GM23338 (cell line): ENCODE results near the gene PPP2R2B. TPM values are rescaled to one million over a fixed set of nuclear protein-coding genes. Genes with fewer than 3 reads are reported as not detected.

Experiments
- ATAC-seq: fragments of 200-7000 bp; cut with Tn5 transposase; 3 replicates; pipeline ENCODE4 v1.9.1; 2020
- DNase-seq: peaks from one replicate; pipeline ENCODE4 v3.0.0-alpha.2; 2015; ENCODE audit warnings: low spot score
- H2AFZ ChIP-seq: fragments of 200-600 bp; sonication (generic); 2 replicates; pipeline ENCODE4 v1.8.0; 2016; ENCODE audit warnings: antibody characterized with exemption, mild to moderate bottlenecking, moderate library complexity
- H3F3A ChIP-seq: fragments of 200-600 bp; sonication (generic); replicated peaks from 2 replicates; pipeline ENCODE4 v1.8.0; 2017; ENCODE audit warnings: antibody characterized with exemption, mixed run types, low read depth
- H3K27ac ChIP-seq: fragments of 200-600 bp; sonication (generic); 2 replicates; pipeline ENCODE4 v1.6.1; 2016; ENCODE audit warnings: low read depth
- H3K27me3 ChIP-seq: fragments of 200-600 bp; sonication (generic); 2 replicates; pipeline ENCODE4 v1.8.0; 2016; ENCODE audit warnings: mild to moderate bottlenecking, mixed run types, moderate library complexity; ENCODE audit not compliant: insufficient read depth
- H3K36me3 ChIP-seq: fragments of 200-600 bp; sonication (generic); 2 replicates; pipeline ENCODE4 v1.8.0; 2016; ENCODE audit warnings: mild to moderate bottlenecking; ENCODE audit not compliant: insufficient read depth
- H3K4me1 ChIP-seq: fragments of 200-600 bp; sonication (generic); 2 replicates; pipeline ENCODE4 v1.8.0; 2016; ENCODE audit warnings: mild to moderate bottlenecking, moderate library complexity; ENCODE audit not compliant: insufficient read depth
- H3K4me2 ChIP-seq: fragments of 200-600 bp; sonication (generic); 2 replicates; pipeline ENCODE4 v1.7.1; 2017; ENCODE audit warnings: mixed run types
- H3K4me3 ChIP-seq: fragments of 200-600 bp; sonication (generic); 2 replicates; pipeline ENCODE4 v1.6.1; 2016; ENCODE audit warnings: mixed run types
- H3K79me2 ChIP-seq: fragments of 200-600 bp; sonication (generic); replicated peaks from 2 replicates; pipeline ENCODE4 v1.8.0; 2017; ENCODE audit warnings: mild to moderate bottlenecking; ENCODE audit not compliant: insufficient read depth
- H3K9me2 ChIP-seq: fragments of 200-600 bp; sonication (generic); 2 replicates; pipeline ENCODE4 v1.8.0; 2017; ENCODE audit not compliant: insufficient read depth
- H4K20me1 ChIP-seq: fragments of 200-600 bp; sonication (generic); replicated peaks from 2 replicates; pipeline ENCODE4 v1.8.0; 2017; ENCODE audit warnings: mild to moderate bottlenecking; ENCODE audit not compliant: insufficient read depth
- H3K27ac Mint-ChIP-seq: 2 replicates; pipeline ENCODE4 v1.8.0; 2020; ENCODE audit warnings: inconsistent platforms, mild to moderate bottlenecking, moderate library complexity, mixed read lengths
- H3K27me3 Mint-ChIP-seq: 3 replicates; pipeline ENCODE4 v1.8.0; 2022; ENCODE audit warnings: low read depth, mild to moderate bottlenecking, moderate library complexity, mixed read lengths, inconsistent platforms; ENCODE audit not compliant: insufficient read depth, poor library complexity
- H3K36me3 Mint-ChIP-seq: 3 replicates; pipeline ENCODE4 v1.8.0; 2021; ENCODE audit warnings: low read depth, mild to moderate bottlenecking, inconsistent platforms, moderate library complexity, mixed read lengths
- H3K4me1 Mint-ChIP-seq: 3 replicates; pipeline ENCODE4 v1.8.0; 2020; ENCODE audit warnings: mild to moderate bottlenecking, inconsistent platforms, mixed read lengths
- H3K4me3 Mint-ChIP-seq: 3 replicates; pipeline ENCODE4 v1.8.0; 2021; ENCODE audit warnings: moderate library complexity, mild to moderate bottlenecking, inconsistent platforms, mixed read lengths
- H3K9me3 Mint-ChIP-seq: 3 replicates; pipeline ENCODE4 v1.8.0; 2020; ENCODE audit warnings: moderate library complexity, mild to moderate bottlenecking, inconsistent platforms, mixed read lengths
- CREB1 ChIP-seq: fragments of 250-450 bp; sonication (Bioruptor Pico); IDR thresholded peaks from 2 replicates; pipeline ENCODE4 v1.5.0; 2020; ENCODE audit warnings: low read depth, mild to moderate bottlenecking, moderate library complexity
- EZH2 ChIP-seq: fragments of 200-600 bp; sonication (generic); IDR thresholded peaks from one replicate; pipeline ENCODE4 v1.8.0; 2017; ENCODE audit warnings: antibody characterized with exemption, mild to moderate bottlenecking, low read depth; ENCODE audit not compliant: unreplicated experiment
- NANOG ChIP-seq: IDR thresholded peaks from 2 replicates; pipeline ENCODE4 v1.6.1; 2016; ENCODE audit warnings: antibody characterized with exemption, borderline replicate concordance
- POLR2AphosphoS5 ChIP-seq: IDR thresholded peaks from 2 replicates; pipeline ENCODE4 v1.6.1; 2016; ENCODE audit warnings: antibody characterized with exemption, low read depth
- STAT1 ChIP-seq: IDR thresholded peaks from one replicate; pipeline ENCODE4 v1.6.1; 2016; ENCODE audit warnings: antibody characterized with exemption; ENCODE audit not compliant: unreplicated experiment
- ZNF114 ChIP-seq: fragments of 250-450 bp; sonication (Bioruptor Pico); IDR thresholded peaks from 2 replicates; pipeline ENCODE4 v1.5.0; 2020; ENCODE audit warnings: mild to moderate bottlenecking, moderate library complexity
- ZNF331 ChIP-seq: fragments of 250-450 bp; sonication (Bioruptor Pico); IDR thresholded peaks from 2 replicates; pipeline ENCODE4 v1.5.0; 2020; ENCODE audit warnings: low read depth, mild to moderate bottlenecking, moderate library complexity
- polyA plus RNA-seq: library from polyadenylated mRNA; unstranded; fragments of >200 nt; fragmentation: Nextera tagmentation; extraction: Ambion mirVana; gene quantifications from 2 replicates; pipeline ENCODE4 v1.2.1, GENCODE V29; 2016
- total RNA-seq: library from RNA; depleted of rRNA; stranded (reverse); fragments of >200 nt; shearing (Covaris generic); gene quantifications from 2 replicates; pipeline ENCODE4 v1.2.3, GENCODE V29; 2014
- TF ChIP-seq, protein P1 (sequence below): fragments of 250-450 bp; sonication (Bioruptor Pico); IDR thresholded peaks from 2 replicates; pipeline ENCODE4 v1.5.0; 2020; ENCODE audit warnings: mild to moderate bottlenecking, moderate library complexity
- TF ChIP-seq, protein P2 (sequence below): IDR thresholded peaks from one replicate; pipeline ENCODE4 v1.6.1; 2018; ENCODE audit warnings: antibody characterized with exemption; ENCODE audit not compliant: unreplicated experiment
- TF ChIP-seq, protein P3 (sequence below), 2 experiments: fragments of 200-600 bp in 1 of 2; sonication (generic) in 1 of 2; conservative IDR thresholded peaks; 2 replicates each; pipeline versions ENCODE4 v1.5.1 to v1.6.1; 2016 to 2017; ENCODE audit warnings: antibody characterized with exemption in 2 of 2, low read depth in 2 of 2, mild to moderate bottlenecking in 2 of 2, moderate library complexity in 1 of 2
- TF ChIP-seq, protein P4 (sequence below): IDR thresholded peaks from 2 replicates; pipeline ENCODE4 v1.6.1; 2016; ENCODE audit warnings: antibody characterized with exemption

The PPP2R2B gene
- total and polyA plus RNA-seq, 2 experiments from 2014 or later = 21.3 to 33.9 TPM

DNA sequence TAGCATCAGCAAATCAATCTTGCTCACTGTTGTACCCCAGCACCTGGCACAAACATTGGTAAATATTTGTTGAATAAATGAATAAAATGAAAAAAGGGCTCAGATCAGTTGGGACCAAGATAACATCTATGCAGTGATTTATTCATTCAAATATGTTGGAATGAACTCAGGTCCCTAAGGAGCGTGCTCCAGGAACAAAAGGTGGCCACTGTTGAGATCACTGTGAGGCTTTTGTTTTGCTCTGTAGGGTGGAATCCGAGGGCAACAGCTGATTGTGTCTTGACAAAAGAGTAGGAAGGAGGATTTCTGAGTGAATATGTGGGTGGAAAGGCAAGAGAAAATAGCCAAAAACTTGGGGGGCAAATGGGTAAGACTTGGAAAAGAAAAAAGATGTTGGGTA lies 89.7 kb downstream of the PPP2R2B start:
- Histone ChIP-seq H3K27ac (peak overlapping the region; percentile 90), H3K9me2 (no peaks in the 10 kb centered on the region), H2AFZ (no peak overlapping the region), H3K4me1 (peaks cover 40% of the 10 kb centered on the region), H4K20me1 (no peaks in the 10 kb centered on the region), H3K4me3 (peak overlapping the region; percentile 7; the same call in 1 of the 2 replicates), H3K27me3 (no peaks in the 10 kb centered on the region), H3K36me3 (no peaks in the 10 kb centered on the region), H3K4me2 (peak overlapping the region; percentile 56), H3K79me2 (no peaks in the 10 kb centered on the region), H3F3A (no peaks in the 10 kb centered on the region)
- Mint-ChIP-seq H3K27me3 (peaks cover 4% of the 10 kb centered on the region), H3K4me1 (peaks cover 51% of the 10 kb centered on the region), H3K4me3 (peak overlapping the region; percentile 30), H3K27ac (peak overlapping the region; percentile 85), H3K36me3 (peaks cover 10% of the 10 kb centered on the region; the same call in 1 of the 3 replicates), H3K9me3 (peaks cover 3% of the 10 kb centered on the region; the same call in 2 of the 3 replicates)
- TF ChIP-seq CREB1 (no peak), STAT1 (no peak), ZNF114 (CRISPR knock-in tag) (0 out of 2 replicates have a peak, but pooled peaks have one; percentile 11), ZNF331 (CRISPR knock-in tag) (no peak), NANOG (peak; percentile 85; the same call in 1 of the 2 replicates), POLR2AphosphoS5 (peak; percentile 40; the same call in 1 of the 2 replicates), EZH2 (no peak)
- TF ChIP-seq, protein P1, sequence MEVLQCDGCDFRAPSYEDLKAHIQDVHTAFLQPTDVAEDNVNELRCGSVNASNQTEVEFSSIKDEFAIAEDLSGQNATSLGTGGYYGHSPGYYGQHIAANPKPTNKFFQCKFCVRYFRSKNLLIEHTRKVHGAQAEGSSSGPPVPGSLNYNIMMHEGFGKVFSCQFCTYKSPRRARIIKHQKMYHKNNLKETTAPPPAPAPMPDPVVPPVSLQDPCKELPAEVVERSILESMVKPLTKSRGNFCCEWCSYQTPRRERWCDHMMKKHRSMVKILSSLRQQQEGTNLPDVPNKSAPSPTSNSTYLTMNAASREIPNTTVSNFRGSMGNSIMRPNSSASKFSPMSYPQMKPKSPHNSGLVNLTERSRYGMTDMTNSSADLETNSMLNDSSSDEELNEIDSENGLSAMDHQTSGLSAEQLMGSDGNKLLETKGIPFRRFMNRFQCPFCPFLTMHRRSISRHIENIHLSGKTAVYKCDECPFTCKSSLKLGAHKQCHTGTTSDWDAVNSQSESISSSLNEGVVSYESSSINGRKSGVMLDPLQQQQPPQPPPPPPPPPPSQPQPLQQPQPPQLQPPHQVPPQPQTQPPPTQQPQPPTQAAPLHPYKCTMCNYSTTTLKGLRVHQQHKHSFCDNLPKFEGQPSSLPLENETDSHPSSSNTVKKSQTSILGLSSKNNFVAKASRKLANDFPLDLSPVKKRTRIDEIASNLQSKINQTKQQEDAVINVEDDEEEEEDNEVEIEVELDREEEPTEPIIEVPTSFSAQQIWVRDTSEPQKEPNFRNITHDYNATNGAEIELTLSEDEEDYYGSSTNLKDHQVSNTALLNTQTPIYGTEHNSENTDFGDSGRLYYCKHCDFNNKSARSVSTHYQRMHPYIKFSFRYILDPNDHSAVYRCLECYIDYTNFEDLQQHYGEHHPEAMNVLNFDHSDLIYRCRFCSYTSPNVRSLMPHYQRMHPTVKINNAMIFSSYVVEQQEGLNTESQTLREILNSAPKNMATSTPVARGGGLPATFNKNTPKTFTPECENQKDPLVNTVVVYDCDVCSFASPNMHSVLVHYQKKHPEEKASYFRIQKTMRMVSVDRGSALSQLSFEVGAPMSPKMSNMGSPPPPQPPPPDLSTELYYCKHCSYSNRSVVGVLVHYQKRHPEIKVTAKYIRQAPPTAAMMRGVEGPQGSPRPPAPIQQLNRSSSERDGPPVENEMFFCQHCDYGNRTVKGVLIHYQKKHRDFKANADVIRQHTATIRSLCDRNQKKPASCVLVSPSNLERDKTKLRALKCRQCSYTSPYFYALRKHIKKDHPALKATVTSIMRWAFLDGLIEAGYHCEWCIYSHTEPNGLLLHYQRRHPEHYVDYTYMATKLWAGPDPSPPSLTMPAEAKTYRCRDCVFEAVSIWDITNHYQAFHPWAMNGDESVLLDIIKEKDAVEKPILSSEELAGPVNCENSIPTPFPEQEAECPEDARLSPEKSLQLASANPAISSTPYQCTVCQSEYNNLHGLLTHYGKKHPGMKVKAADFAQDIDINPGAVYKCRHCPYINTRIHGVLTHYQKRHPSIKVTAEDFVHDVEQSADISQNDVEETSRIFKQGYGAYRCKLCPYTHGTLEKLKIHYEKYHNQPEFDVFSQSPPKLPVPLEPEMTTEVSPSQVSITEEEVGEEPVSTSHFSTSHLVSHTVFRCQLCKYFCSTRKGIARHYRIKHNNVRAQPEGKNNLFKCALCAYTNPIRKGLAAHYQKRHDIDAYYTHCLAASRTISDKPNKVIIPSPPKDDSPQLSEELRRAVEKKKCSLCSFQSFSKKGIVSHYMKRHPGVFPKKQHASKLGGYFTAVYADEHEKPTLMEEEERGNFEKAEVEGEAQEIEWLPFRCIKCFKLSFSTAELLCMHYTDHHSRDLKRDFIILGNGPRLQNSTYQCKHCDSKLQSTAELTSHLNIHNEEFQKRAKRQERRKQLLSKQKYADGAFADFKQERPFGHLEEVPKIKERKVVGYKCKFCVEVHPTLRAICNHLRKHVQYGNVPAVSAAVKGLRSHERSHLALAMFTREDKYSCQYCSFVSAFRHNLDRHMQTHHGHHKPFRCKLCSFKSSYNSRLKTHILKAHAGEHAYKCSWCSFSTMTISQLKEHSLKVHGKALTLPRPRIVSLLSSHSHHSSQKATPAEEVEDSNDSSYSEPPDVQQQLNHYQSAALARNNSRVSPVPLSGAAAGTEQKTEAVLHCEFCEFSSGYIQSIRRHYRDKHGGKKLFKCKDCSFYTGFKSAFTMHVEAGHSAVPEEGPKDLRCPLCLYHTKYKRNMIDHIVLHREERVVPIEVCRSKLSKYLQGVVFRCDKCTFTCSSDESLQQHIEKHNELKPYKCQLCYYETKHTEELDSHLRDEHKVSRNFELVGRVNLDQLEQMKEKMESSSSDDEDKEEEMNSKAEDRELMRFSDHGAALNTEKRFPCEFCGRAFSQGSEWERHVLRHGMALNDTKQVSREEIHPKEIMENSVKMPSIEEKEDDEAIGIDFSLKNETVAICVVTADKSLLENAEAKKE (CRISPR knock-in tag) = peak; percentile 82; the same call in 1 of the 2 replicates
- TF ChIP-seq, protein P2, sequence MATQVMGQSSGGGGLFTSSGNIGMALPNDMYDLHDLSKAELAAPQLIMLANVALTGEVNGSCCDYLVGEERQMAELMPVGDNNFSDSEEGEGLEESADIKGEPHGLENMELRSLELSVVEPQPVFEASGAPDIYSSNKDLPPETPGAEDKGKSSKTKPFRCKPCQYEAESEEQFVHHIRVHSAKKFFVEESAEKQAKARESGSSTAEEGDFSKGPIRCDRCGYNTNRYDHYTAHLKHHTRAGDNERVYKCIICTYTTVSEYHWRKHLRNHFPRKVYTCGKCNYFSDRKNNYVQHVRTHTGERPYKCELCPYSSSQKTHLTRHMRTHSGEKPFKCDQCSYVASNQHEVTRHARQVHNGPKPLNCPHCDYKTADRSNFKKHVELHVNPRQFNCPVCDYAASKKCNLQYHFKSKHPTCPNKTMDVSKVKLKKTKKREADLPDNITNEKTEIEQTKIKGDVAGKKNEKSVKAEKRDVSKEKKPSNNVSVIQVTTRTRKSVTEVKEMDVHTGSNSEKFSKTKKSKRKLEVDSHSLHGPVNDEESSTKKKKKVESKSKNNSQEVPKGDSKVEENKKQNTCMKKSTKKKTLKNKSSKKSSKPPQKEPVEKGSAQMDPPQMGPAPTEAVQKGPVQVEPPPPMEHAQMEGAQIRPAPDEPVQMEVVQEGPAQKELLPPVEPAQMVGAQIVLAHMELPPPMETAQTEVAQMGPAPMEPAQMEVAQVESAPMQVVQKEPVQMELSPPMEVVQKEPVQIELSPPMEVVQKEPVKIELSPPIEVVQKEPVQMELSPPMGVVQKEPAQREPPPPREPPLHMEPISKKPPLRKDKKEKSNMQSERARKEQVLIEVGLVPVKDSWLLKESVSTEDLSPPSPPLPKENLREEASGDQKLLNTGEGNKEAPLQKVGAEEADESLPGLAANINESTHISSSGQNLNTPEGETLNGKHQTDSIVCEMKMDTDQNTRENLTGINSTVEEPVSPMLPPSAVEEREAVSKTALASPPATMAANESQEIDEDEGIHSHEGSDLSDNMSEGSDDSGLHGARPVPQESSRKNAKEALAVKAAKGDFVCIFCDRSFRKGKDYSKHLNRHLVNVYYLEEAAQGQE = no peak
- TF ChIP-seq, protein P3, sequence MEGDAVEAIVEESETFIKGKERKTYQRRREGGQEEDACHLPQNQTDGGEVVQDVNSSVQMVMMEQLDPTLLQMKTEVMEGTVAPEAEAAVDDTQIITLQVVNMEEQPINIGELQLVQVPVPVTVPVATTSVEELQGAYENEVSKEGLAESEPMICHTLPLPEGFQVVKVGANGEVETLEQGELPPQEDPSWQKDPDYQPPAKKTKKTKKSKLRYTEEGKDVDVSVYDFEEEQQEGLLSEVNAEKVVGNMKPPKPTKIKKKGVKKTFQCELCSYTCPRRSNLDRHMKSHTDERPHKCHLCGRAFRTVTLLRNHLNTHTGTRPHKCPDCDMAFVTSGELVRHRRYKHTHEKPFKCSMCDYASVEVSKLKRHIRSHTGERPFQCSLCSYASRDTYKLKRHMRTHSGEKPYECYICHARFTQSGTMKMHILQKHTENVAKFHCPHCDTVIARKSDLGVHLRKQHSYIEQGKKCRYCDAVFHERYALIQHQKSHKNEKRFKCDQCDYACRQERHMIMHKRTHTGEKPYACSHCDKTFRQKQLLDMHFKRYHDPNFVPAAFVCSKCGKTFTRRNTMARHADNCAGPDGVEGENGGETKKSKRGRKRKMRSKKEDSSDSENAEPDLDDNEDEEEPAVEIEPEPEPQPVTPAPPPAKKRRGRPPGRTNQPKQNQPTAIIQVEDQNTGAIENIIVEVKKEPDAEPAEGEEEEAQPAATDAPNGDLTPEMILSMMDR (conservative IDR thresholded peaks at IDR 0.05; ENCODE audit: low read depth in 2 of 2) = no peak
- TF ChIP-seq, protein P4, sequence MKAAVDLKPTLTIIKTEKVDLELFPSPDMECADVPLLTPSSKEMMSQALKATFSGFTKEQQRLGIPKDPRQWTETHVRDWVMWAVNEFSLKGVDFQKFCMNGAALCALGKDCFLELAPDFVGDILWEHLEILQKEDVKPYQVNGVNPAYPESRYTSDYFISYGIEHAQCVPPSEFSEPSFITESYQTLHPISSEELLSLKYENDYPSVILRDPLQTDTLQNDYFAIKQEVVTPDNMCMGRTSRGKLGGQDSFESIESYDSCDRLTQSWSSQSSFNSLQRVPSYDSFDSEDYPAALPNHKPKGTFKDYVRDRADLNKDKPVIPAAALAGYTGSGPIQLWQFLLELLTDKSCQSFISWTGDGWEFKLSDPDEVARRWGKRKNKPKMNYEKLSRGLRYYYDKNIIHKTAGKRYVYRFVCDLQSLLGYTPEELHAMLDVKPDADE = no peak
- peak; percentile 81 for DNase-seq
- ATAC-seq = peak; percentile 90
